Measurements from ENCODE around the gene KBTBD4. TPM values are rescaled to one million over a fixed set of nuclear protein-coding genes. Genes with fewer than 3 reads are reported as not detected.

Gene KBTBD4
- total RNA-seq, 2 donors from 2014 or later = 14.5 to 15.5 TPM

- H3K4me1 ChIP-seq = no peaks in the 10 kb centered on the region
- no peak for TF ChIP-seq CTCF (IDR thresholded peaks at IDR 0.05)
- H3K9me3 ChIP-seq = no peaks in the 10 kb centered on the region
- H3K36me3 ChIP-seq = peaks cover 19% of the 10 kb centered on the region
- H3K9ac ChIP-seq (ENCODE audit: low read depth in 2 of 2, low read length in 2 of 2) = no peak within 1 kb of the TSS
- DNase-seq = no peak
- H3K4me3 ChIP-seq = no peak within 1 kb of the TSS
- intact Hi-C loops (cut with DNase I) = no loop called here
- no peaks in the 10 kb centered on the region for H3K27me3 ChIP-seq
- no peak within 1 kb of the TSS for H3K27ac ChIP-seq
These were observed 7.5 kb upstream of the KBTBD4 start, which contains the start of gene FAM180B for GRCh38 chr11:47586098-47586855. Gene FAM180B (plus strand): TSS chr11:47586678. CDS start chr11:47586769, 91 bp downstream.

- no peak overlapping the region for H3K4me3 ChIP-seq
- H3K27me3 ChIP-seq = no peaks in the 10 kb centered on the region
- DNase-seq = no peak
- no peaks in the 10 kb centered on the region for H3K4me1 ChIP-seq
- H3K27ac ChIP-seq = no peak overlapping the region
- no peak overlapping the region for H3K9ac ChIP-seq (ENCODE audit: low read depth in 2 of 2, low read length in 2 of 2)
- intact Hi-C loops (cut with DNase I) = no loop called here
- peaks cover 19% of the 10 kb centered on the region for H3K36me3 ChIP-seq
- no peak for TF ChIP-seq CTCF (IDR thresholded peaks at IDR 0.05)
- H3K9me3 ChIP-seq = no peaks in the 10 kb centered on the region
These were observed 5.1 kb upstream of the KBTBD4 start for GRCh38 chr11:47583844-47584243.

GRCh38 chr11:47577460-47578041 is 1.2 kb downstream of the KBTBD4 start:
- no peaks in the 10 kb centered on the region for H3K27me3 ChIP-seq
- H3K9ac ChIP-seq (ENCODE audit: low read depth in 2 of 2, low read length in 2 of 2) = peak overlapping the region in 1 of 2 donors; percentile 98
- no peak overlapping the region for H3K27ac ChIP-seq
- no peak for TF ChIP-seq CTCF (IDR thresholded peaks at IDR 0.05)
- DNase-seq = no peak
- H3K36me3 ChIP-seq = peaks cover 20% of the 10 kb centered on the region
- intact Hi-C loops (cut with DNase I) = no loop called here
- H3K9me3 ChIP-seq = no peaks in the 10 kb centered on the region
- peaks cover 11% of the 10 kb centered on the region for H3K4me1 ChIP-seq
- no peak overlapping the region for H3K4me3 ChIP-seq

DNA sequence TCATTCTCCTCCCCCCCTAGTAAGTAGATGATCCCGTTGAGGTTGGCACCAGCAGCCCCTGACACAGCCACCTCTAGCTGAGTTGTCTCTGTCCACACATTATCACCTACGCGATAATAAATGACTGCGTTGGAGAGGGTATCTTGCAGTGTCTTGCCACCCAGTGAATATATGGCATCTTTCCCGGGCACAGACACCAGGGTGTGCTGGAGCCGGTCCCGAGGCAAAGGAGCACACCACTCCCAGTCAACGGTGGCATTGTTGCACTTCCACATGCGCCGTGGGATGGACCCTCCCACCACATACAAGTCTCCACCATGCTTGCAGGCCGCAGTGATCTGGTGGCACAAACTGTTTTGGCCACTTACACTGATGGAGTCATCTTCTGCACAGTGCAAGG is 5.4 kb downstream of the KBTBD4 start:
- Histone ChIP-seq H3K9ac (ENCODE audit: low read depth in 2 of 2, low read length in 2 of 2) (no peak overlapping the region), H3K9me3 (no peaks in the 10 kb centered on the region), H3K27me3 (no peaks in the 10 kb centered on the region), H3K4me1 (peaks cover 10% of the 10 kb centered on the region), H3K36me3 (peaks cover 9% of the 10 kb centered on the region), H3K27ac (no peak overlapping the region), H3K4me3 (no peak overlapping the region)
- no peak for TF ChIP-seq CTCF (IDR thresholded peaks at IDR 0.05)
- intact Hi-C loops (cut with DNase I) = no loop called here
- DNase-seq = no peak

DNA sequence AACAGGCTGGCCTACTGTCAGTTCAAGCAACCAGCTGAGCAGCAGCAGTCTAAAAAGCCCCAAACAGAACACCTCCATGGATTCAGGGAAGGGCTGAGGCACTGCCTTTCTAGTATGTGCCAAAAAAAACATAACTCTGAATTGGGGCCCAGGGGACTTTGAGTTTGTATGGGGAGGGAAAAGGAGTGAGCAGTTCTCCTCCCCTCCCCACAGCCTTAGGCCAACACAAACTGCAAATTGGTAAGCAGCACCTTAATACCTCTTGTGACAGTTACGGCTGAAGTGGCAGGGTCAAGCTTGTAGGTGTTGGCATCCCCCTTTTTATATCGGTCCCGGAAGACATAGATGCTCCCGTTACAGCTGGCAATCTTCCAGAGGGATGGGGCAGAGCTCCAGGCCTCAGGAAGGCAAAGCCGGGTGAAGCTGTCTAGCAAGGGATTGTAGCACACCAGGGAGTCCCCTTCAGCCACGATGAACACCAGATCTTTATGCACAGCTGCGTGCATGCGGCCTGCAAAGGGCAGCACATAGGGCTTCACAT is 6.0 kb downstream of the KBTBD4 start:
- Histone ChIP-seq H3K9me3 (no peaks in the 10 kb centered on the region), H3K27me3 (no peaks in the 10 kb centered on the region), H3K9ac (ENCODE audit: low read depth in 2 of 2, low read length in 2 of 2) (no peak overlapping the region), H3K36me3 (peaks cover 9% of the 10 kb centered on the region), H3K4me1 (peaks cover 4% of the 10 kb centered on the region), H3K27ac (no peak overlapping the region), H3K4me3 (no peak overlapping the region)
- intact Hi-C loops (cut with DNase I) = no loop called here
- no peak for DNase-seq
- TF ChIP-seq CTCF (IDR thresholded peaks at IDR 0.05) = no peak

All from colonic mucosa (tissue), 4 donors.